ENCODE measurements around the gene WDR64. TPM values are rescaled to one million over a fixed set of nuclear protein-coding genes. Genes with fewer than 3 reads are reported as not detected.

WDR64 gene
- total and polyA plus RNA-seq, 2 of the 13 experiments (the other 11 are each of a cell fraction or from before 2014, with no cell fraction given) = not detected

DNA sequence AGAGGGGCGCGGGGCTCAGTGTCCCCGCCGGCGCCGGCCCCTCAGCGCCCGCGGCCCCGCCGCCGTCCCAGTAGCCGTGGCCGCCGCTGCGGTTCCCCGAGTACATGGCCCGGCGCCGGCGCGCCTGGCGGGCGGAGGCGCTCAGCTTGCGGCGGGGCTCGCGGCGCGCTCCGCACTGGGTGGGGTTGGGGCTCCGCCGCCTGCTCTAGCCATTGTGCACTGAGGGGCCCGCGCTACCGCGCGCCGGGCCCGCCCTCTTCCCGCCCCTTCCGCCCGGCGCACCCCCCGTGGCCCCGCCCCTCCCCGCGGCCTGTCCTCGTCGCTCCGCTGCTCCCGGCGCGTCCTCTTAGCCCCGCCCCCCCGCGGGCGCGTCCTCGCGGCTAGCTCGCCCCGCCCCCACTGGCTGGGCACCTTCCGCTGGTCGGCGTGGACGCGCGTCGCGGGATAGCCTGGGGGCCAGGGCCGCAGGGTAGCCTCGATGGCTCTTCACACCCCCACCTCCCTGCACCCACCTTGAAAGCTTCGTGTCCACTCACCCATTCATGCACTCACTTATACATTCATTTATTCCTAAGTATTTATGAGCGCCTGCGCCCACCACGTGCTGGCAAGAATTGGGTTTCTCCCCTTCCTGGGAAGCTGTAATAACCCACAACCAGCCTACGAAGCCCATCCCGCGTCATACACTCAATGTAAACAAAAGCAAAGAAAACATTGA lies 11.8 kb upstream of the WDR64 start, which contains the start of the genes CHML and OPN3 (continued):
- TF ChIP-seq ATF7-NPFF (CRISPR knock-in tag; IDR thresholded peaks at IDR 0.05; ENCODE audit: low read depth) = no peak
- TF ChIP-seq, protein P1, sequence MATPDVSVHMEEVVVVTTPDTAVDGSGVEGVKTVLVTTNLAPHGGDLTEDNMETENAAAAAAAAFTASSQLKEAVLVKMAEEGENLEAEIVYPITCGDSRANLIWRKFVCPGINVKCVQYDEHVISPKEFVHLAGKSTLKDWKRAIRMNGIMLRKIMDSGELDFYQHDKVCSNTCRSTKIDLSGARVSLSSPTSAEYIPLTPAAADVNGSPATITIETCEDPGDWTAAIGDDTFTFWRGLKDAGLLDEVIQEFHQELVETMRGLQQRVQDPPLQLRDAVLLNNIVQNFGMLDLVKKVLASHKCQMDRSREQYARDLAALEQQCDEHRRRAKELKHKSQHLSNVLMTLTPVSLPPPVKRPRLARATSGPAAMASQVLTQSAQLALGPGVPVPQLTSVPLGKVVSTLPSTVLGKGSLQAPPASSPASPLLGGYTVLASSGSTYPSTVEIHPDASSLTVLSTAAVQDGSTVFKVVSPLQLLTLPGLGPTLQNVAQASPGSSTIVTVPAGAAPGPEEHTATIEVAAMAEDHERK (CRISPR knock-in tag; IDR thresholded peaks at IDR 0.05; ENCODE audit: low read depth) = 0 out of 2 replicates have a peak, but pooled peaks have one; percentile 43
- TF ChIP-seq ZNF382 (CRISPR knock-in tag; IDR thresholded peaks at IDR 0.05; ENCODE audit: borderline replicate concordance) = no peak
- TF ChIP-seq, protein P2, sequence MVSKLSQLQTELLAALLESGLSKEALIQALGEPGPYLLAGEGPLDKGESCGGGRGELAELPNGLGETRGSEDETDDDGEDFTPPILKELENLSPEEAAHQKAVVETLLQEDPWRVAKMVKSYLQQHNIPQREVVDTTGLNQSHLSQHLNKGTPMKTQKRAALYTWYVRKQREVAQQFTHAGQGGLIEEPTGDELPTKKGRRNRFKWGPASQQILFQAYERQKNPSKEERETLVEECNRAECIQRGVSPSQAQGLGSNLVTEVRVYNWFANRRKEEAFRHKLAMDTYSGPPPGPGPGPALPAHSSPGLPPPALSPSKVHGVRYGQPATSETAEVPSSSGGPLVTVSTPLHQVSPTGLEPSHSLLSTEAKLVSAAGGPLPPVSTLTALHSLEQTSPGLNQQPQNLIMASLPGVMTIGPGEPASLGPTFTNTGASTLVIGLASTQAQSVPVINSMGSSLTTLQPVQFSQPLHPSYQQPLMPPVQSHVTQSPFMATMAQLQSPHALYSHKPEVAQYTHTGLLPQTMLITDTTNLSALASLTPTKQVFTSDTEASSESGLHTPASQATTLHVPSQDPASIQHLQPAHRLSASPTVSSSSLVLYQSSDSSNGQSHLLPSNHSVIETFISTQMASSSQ (IDR thresholded peaks at IDR 0.05; ENCODE audit: low read depth) = no peak
- TF ChIP-seq, protein P2 (CRISPR knock-in tag; IDR thresholded peaks at IDR 0.05; ENCODE audit: borderline replicate concordance) = no peak
- no peak for TF ChIP-seq ZBTB38 (CRISPR knock-in tag; IDR thresholded peaks at IDR 0.05)
- TF ChIP-seq ZNF557 (CRISPR knock-in tag; IDR thresholded peaks at IDR 0.05) = no peak
- no peak; the same call in 1 of the 2 replicates for TF ChIP-seq ARHGAP35 (CRISPR knock-in tag; IDR thresholded peaks at IDR 0.05; ENCODE audit: borderline replicate concordance)
- TF ChIP-seq SYNCRIP (IDR thresholded peaks at IDR 0.05; ENCODE audit: insufficient read depth, low read depth, low read length) = no peak
- no peak for TF ChIP-seq TBL1XR1 (IDR thresholded peaks at IDR 0.05; ENCODE audit: borderline replicate concordance, low read length, partially characterized antibody)
- peak; percentile 43; the same call in 1 of the 2 replicates for TF ChIP-seq GATAD1 (CRISPR knock-in tag; IDR thresholded peaks at IDR 0.05)
- TF ChIP-seq TRIM24 (CRISPR knock-in tag; IDR thresholded peaks at IDR 0.05) = no peak
- TF ChIP-seq EEA1 (CRISPR knock-in tag; IDR thresholded peaks at IDR 0.05; ENCODE audit: borderline replicate concordance) = no peak
- TF ChIP-seq MXD4 (CRISPR knock-in tag; IDR thresholded peaks at IDR 0.05) = 0 out of 2 replicates have a peak, but pooled peaks have one; percentile 53
- TF ChIP-seq GABPA (IDR thresholded peaks at IDR 0.05; ENCODE audit: low read depth, low read length) = peak; percentile 49
- peak; percentile 9; the same call in 1 of the 2 replicates for TF ChIP-seq GABPA (CRISPR knock-in tag; IDR thresholded peaks at IDR 0.05; ENCODE audit: low read depth)
- TF ChIP-seq, protein P3, sequence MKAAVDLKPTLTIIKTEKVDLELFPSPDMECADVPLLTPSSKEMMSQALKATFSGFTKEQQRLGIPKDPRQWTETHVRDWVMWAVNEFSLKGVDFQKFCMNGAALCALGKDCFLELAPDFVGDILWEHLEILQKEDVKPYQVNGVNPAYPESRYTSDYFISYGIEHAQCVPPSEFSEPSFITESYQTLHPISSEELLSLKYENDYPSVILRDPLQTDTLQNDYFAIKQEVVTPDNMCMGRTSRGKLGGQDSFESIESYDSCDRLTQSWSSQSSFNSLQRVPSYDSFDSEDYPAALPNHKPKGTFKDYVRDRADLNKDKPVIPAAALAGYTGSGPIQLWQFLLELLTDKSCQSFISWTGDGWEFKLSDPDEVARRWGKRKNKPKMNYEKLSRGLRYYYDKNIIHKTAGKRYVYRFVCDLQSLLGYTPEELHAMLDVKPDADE (CRISPR knock-in tag; IDR thresholded peaks at IDR 0.05) = no peak
- peak; percentile 22; the same call in 1 of the 2 replicates for TF ChIP-seq JUNB (CRISPR knock-in tag; IDR thresholded peaks at IDR 0.05; ENCODE audit: borderline replicate concordance)
- no peak for TF ChIP-seq ARID2 (CRISPR knock-in tag; IDR thresholded peaks at IDR 0.05; ENCODE audit: borderline replicate concordance)
- TF ChIP-seq RBM39 (IDR thresholded peaks at IDR 0.05; ENCODE audit: low read depth, low read length, poor library complexity, severe bottlenecking) = no peak
- TF ChIP-seq, protein P4, sequence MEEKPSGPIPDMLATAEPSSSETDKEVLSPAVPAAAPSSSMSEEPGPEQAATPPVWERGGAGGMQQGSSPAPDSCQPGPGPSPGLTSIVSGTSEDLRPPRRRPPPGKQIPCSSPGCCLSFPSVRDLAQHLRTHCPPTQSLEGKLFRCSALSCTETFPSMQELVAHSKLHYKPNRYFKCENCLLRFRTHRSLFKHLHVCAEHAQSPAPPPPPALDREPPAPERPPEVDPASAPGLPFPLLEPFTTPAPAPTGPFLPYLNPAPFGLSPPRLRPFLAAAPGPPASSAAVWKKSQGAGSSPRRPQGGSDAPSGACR (CRISPR knock-in tag; IDR thresholded peaks at IDR 0.05) = peak; percentile 18; the same call in 1 of the 2 replicates
